Calu3 (cell line): Measurements from ENCODE around the gene WNT5A. TPM values are rescaled to one million over a fixed set of nuclear protein-coding genes. Genes with fewer than 3 reads are reported as not detected.

Source experiments
- BruUV-seq: library from RNA; stranded (reverse); fragments of 400-500 nt; replicated peaks from 2 replicates; lab custom pipeline; 2021; lab: Mats Ljungman, UMichigan
- CTCF ChIA-PET: fragments of 300-600 bp; sonication (Branson Sonifier 250); formaldehyde crosslinking; loops from one replicate; lab custom pipeline; 2022; ENCODE audit warnings: antibody characterized with exemption; lab: Charles Lee
- DNase-seq: peaks from one replicate; pipeline ENCODE4 v3.0.0; 2022
- H3K27ac Mint-ChIP-seq: one replicate; pipeline ENCODE4 v1.8.0; 2022; ENCODE audit warnings: mixed read lengths; ENCODE audit not compliant: unreplicated experiment
- H3K27me3 Mint-ChIP-seq: one replicate; pipeline ENCODE4 v1.8.0; 2022; ENCODE audit warnings: mixed read lengths; ENCODE audit not compliant: unreplicated experiment
- H3K36me3 Mint-ChIP-seq: one replicate; pipeline ENCODE4 v1.8.0; 2022; ENCODE audit warnings: mild to moderate bottlenecking, moderate library complexity, mixed read lengths; ENCODE audit not compliant: insufficient read depth, unreplicated experiment
- H3K4me1 Mint-ChIP-seq: one replicate; pipeline ENCODE4 v1.8.0; 2022; ENCODE audit warnings: mild to moderate bottlenecking, low read depth, mixed read lengths; ENCODE audit not compliant: unreplicated experiment
- H3K4me3 Mint-ChIP-seq: one replicate; pipeline ENCODE4 v1.8.0; 2022; ENCODE audit warnings: mild to moderate bottlenecking, low read depth, moderate library complexity, mixed read lengths; ENCODE audit not compliant: unreplicated experiment
- H3K9me3 Mint-ChIP-seq: one replicate; pipeline ENCODE4 v1.8.0; 2022; ENCODE audit warnings: low read depth, mixed read lengths; ENCODE audit not compliant: unreplicated experiment
- intact Hi-C: fragments of 100-400 bp; cut with micrococcal nuclease; formaldehyde crosslinking; loops from one replicate; pipeline ENCODE4 v1.10.0; 2022; ENCODE audit not compliant: unreplicated experiment
- total RNA-seq: library from RNA; stranded (reverse); gene quantifications from 2 replicates; pipeline ENCODE4 v1.2.3, GENCODE V29; 2022
- TF ChIP-seq, protein P1 (sequence below): fragments of 200-600 bp; IDR thresholded peaks from one replicate; pipeline ENCODE4 v1.8.0; 2022; ENCODE audit warnings: antibody characterized with exemption; ENCODE audit not compliant: unreplicated experiment

Gene WNT5A
- total RNA-seq, 1 experiment from 2014 or later, result 0.14 TPM

DNA sequence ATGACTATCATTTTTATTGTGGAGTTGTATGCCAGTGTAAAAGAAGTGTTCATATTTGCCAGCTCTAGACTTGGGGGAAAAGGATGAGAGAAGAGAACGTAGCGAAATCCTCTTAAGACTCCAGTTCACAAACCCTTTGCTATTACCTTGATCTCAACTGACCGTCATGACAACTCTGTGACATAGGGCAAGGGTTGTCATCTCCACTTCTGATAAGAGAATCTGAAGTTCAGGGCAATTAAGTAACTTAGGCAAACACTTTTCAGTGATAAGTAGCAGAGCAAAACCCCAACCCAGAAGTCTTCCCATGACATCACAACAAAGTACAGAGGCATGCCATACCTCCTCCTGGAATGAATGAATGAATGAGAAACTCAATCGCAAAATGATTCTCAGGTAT, 40.3 kb upstream of the WNT5A start:
- Mint-ChIP-seq H3K27me3 (no peaks in the 10 kb centered on the region), H3K9me3 (peaks cover 4% of the 10 kb centered on the region), H3K4me3 (no peak overlapping the region), H3K36me3 (peaks cover 4% of the 10 kb centered on the region), H3K4me1 (no peaks in the 10 kb centered on the region), H3K27ac (no peak overlapping the region)
- DNase-seq, result no peak
- no TSS peak for BruUV-seq
- CTCF ChIA-PET, result no interaction called here
- TF ChIP-seq, protein P1, sequence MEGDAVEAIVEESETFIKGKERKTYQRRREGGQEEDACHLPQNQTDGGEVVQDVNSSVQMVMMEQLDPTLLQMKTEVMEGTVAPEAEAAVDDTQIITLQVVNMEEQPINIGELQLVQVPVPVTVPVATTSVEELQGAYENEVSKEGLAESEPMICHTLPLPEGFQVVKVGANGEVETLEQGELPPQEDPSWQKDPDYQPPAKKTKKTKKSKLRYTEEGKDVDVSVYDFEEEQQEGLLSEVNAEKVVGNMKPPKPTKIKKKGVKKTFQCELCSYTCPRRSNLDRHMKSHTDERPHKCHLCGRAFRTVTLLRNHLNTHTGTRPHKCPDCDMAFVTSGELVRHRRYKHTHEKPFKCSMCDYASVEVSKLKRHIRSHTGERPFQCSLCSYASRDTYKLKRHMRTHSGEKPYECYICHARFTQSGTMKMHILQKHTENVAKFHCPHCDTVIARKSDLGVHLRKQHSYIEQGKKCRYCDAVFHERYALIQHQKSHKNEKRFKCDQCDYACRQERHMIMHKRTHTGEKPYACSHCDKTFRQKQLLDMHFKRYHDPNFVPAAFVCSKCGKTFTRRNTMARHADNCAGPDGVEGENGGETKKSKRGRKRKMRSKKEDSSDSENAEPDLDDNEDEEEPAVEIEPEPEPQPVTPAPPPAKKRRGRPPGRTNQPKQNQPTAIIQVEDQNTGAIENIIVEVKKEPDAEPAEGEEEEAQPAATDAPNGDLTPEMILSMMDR, result no peak
- intact Hi-C loops, result no loop called here

DNA sequence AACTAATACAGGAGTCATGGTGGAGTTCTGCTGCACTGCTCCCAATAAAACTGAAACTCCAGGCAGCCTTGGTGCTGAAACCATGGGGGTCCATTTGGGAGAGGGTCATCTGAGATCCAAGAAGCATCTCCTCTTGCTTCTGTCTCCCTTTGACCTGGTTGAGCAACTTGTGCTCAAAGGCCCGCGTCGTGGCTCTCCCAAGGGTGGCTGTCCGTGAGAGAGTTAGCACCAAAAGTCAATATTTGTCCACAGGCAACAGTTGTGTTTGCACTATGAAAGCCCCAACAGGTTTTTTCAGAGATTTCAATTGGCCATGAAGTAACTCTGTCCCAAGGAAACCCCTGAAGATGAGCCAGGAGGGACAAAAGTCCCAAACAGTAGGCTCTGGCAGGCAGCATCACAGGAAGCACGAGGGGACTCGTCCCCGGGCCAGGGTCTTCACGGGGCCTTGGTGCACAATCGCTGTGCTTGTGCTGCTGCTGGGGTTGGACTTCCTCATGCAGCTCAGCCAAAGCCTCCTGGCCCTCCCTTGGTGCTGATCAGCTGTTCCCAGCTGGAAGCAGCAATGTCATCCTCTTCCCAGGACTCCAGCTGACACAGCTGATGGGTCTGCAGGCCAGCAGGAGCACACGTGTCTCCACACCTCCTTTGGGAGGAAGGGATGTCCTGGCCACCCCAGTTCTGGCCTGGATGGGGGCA, 39.4 kb upstream of the WNT5A start:
- intact Hi-C loops, result no loop called here

DNA sequence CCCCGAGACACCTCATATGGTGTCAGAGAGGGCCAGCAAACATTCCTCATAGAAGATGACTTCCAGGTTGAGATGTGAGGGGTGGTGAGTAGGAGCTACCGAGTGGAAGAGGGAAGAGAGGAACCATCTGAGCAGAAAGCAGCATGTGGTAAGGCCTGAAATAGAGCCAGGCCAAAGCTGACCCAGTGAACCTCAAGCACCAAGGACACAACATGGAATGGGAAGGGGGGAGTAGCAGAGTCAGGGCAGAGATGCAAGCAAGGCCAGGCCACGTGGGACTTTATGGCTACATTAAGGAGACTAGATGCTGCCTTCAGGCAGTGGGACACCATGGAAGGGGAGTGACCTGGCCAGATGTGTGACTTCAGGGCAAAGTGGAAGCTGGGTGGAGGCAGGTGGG, 38.3 kb upstream of the WNT5A start:
- intact Hi-C loops, result no loop called here
- H3K4me3 Mint-ChIP-seq, result no peak overlapping the region

More for the DNA sequence above, 39.4 kb upstream of the WNT5A start:
- no peaks in the 10 kb centered on the region for H3K27me3 Mint-ChIP-seq
- peaks cover 4% of the 10 kb centered on the region for H3K9me3 Mint-ChIP-seq
- no peak for DNase-seq
- no peak overlapping the region for H3K27ac Mint-ChIP-seq
- TF ChIP-seq, protein P1, result no peak
- BruUV-seq, result no TSS peak
- H3K4me1 Mint-ChIP-seq, result no peaks in the 10 kb centered on the region
- CTCF ChIA-PET, result no interaction called here
- H3K4me3 Mint-ChIP-seq, result no peak overlapping the region
- peaks cover 4% of the 10 kb centered on the region for H3K36me3 Mint-ChIP-seq

DNA sequence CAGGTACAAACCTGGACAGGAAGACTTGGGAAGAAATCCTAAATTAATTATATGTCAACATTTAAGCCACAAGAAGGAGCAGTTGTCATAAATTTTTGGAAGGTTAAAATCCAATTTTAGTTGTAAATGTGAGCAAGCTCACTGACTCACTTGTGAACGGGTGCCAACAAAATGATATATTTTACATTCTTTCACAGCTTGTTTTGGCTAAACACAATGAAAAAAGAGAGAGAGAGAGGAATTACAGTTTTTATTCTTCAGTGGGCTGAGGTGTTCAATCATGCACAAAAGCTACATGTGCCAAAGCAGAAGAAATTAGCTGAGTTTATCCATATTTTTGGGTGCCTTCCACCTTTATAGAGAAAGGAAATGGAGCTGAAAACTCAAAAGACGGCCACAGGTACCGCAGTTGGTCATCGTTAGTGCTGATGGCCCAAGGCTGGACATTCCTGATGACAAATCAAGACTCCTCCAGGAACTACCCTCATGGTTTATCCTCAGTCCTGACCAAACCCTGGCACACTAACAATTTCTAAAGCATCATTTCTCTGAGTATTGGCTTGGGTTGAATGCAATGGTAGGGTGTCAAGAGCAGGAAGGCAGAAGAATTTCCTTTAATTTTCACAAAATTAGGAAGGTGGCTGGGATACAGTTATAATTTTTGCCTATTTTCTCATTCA, 37.6 kb upstream of the WNT5A start:
- intact Hi-C loops, result no loop called here
- H3K4me1 Mint-ChIP-seq, result no peaks in the 10 kb centered on the region
- no peak overlapping the region for H3K4me3 Mint-ChIP-seq
- no peaks in the 10 kb centered on the region for H3K27me3 Mint-ChIP-seq
- TF ChIP-seq, protein P1, result no peak
- CTCF ChIA-PET, result interaction anchor here (0.6 kb wide), 2 partner anchors 10 to 98 kb away, joined by 3 to 5 read pairs; no protein-coding TSS in a partner anchor
- DNase-seq, result no peak
- H3K9me3 Mint-ChIP-seq, result peaks cover 4% of the 10 kb centered on the region
- H3K27ac Mint-ChIP-seq, result no peak overlapping the region
- H3K36me3 Mint-ChIP-seq, result peaks cover 4% of the 10 kb centered on the region
- BruUV-seq, result no TSS peak

More for the DNA sequence above, 38.3 kb upstream of the WNT5A start:
- H3K36me3 Mint-ChIP-seq, result peaks cover 4% of the 10 kb centered on the region
- no peaks in the 10 kb centered on the region for H3K4me1 Mint-ChIP-seq
- no TSS peak for BruUV-seq
- no peaks in the 10 kb centered on the region for H3K27me3 Mint-ChIP-seq
- TF ChIP-seq, protein P1, result no peak
- no peak for DNase-seq
- H3K27ac Mint-ChIP-seq, result no peak overlapping the region
- peaks cover 4% of the 10 kb centered on the region for H3K9me3 Mint-ChIP-seq
- CTCF ChIA-PET, result no interaction called here
